ENCODE data around the gene AMMECR1.

- TF ChIP-seq CTCF (IDR thresholded peaks at IDR 0.05): no peak
- TF ChIP-seq REST (IDR thresholded peaks at IDR 0.05; ENCODE audit: insufficient read depth in 1 of 2, low read depth in 2 of 2, low read length in 1 of 2): no peak
These were observed 36.9 kb downstream of the AMMECR1 start for GRCh38 chrX:110280954-110281353.

All from Panc1 (cell line).